ENCODE data around the gene ISCA2.

The ISCA2 gene

GRCh38 chr14:74522740-74523139, 29.2 kb downstream of the ISCA2 start:
- ChIA-PET POLR2A (no interaction called here), CTCF (no interaction called here)
- TF ChIP-seq CTCF (IDR thresholded peaks at IDR 0.05; ENCODE audit: control extremely low read depth, extremely low read depth, low read depth, missing control alignments) = no peak
- DNase-seq (ENCODE audit: extremely low spot score) = no peak

DNA sequence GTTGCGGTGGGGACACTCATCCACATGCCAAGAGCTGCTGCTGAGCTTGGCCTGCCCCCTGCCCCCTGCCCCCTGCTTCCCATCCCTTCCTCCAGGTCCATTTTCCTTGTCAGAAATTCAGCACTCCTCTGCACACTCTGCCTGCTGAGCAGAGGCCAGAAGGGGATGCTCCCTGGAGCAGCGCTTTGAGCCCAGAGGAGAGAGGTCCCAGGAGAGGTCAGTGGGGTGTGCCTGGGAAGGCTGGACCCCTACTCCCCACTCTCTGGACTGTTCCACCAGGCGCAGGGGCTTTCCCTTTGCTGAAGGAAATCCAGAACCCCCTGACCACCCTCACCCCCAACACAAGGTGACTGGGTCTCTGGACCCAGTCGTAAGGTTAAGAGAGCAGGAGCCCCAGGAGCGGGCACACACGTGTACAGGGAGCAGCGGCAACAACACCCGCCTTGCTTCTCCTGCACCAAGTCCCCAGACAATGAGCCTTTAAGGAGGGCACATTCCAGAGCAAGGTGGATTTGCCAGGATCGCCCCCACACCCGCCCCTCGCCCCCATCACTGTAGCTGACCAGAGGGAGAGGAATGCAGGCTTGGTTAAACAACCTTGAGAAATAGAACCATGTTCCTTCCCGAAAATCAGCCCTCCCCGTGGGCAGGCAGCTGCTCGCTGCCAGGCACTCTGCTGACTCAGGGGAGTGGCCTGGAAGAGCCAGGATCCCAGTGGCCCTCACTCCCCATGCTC, 30.7 kb downstream of the ISCA2 start:
- ChIA-PET CTCF (no interaction called here), POLR2A (no interaction called here)
- no peak for TF ChIP-seq CTCF (IDR thresholded peaks at IDR 0.05; ENCODE audit: control extremely low read depth, extremely low read depth, low read depth, missing control alignments)
- no peak for DNase-seq (ENCODE audit: extremely low spot score)

DNA sequence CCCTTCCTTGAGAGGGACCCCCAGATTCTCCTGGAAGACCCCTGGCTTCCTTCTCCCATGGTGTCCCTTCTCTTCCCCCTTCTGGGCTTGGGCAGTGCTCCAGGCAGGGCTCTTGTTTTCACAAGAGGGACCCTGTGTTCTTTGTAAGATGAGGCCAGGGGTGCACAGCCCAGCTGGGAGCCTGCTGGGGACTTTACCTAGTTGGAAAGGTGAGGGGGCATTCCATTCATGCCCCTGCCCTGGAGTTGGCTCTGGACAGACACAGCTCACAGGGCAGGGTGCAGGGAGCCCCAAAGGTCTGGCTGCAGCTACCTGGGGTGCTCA, 31.2 kb downstream of the ISCA2 start:
- POLR2A ChIA-PET = no interaction called here
- CTCF ChIA-PET = interaction anchor here (1.0 to 1.9 kb wide), 2 partner anchors 17 to 18 kb away, joined by 3 to 6 read pairs; no protein-coding TSS in a partner anchor
- no peak for DNase-seq (ENCODE audit: extremely low spot score)
- no peak for TF ChIP-seq CTCF (IDR thresholded peaks at IDR 0.05; ENCODE audit: control extremely low read depth, extremely low read depth, low read depth, missing control alignments)

DNA sequence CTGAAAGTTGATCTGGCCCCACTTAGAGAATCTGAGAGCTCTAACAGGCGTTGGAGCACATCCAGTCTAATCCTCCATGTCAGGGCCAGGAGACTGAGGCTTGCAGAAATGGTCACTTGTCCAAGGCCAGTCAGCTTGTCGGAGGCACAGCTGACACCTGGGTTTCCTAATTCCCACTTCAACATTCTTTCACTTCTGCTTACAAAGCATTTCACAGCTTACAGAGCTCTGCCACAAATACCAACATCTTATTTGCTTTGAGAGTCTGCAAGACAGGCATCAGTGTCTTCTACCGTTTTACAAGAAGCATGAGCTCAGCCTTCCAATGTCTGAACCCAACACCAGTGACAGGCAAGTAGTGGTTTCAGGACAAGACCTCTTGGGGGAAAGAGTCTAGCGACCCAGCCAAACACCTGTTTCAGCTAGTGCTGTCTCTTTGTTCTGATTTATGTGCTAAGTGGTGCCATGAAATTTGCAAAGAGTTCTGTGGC, 31.8 kb downstream of the ISCA2 start:
- TF ChIP-seq CTCF (IDR thresholded peaks at IDR 0.05; ENCODE audit: control extremely low read depth, extremely low read depth, low read depth, missing control alignments) = no peak
- CTCF ChIA-PET = interaction anchor here (1.0 to 1.9 kb wide), 4 partner anchors 16 to 37 kb away, joined by 3 to 7 read pairs (median 5); no protein-coding TSS in a partner anchor
- no peak for DNase-seq (ENCODE audit: extremely low spot score)
- POLR2A ChIA-PET = no interaction called here

GRCh38 chr14:74526854-74527585, 33.5 kb downstream of the ISCA2 start:
- no peak for DNase-seq (ENCODE audit: extremely low spot score)
- no peak for TF ChIP-seq CTCF (IDR thresholded peaks at IDR 0.05; ENCODE audit: control extremely low read depth, extremely low read depth, low read depth, missing control alignments)
- ChIA-PET POLR2A (no interaction called here), CTCF (interaction anchor here (0.9 to 1.9 kb wide), 6 partner anchors 10 to 36 kb away, joined by 3 to 7 read pairs (median 5); no protein-coding TSS in a partner anchor)

- CTCF ChIA-PET = interaction anchor here (1.0 to 1.8 kb wide), 3 partner anchors 9 to 26 kb away, joined by 3 to 6 read pairs (median 4); no protein-coding TSS in a partner anchor
- POLR2A ChIA-PET = no interaction called here
- no peak for DNase-seq (ENCODE audit: extremely low spot score)
- no peak for TF ChIP-seq CTCF (IDR thresholded peaks at IDR 0.05; ENCODE audit: control extremely low read depth, extremely low read depth, low read depth, missing control alignments)
Measured at GRCh38 chr14:74527736-74528280, 34.2 kb downstream of the ISCA2 start.
